HG03025 (cell line): ENCODE data around the gene TMEM132D.

Experiments used
- ATAC-seq: cut with Tn5 transposase; IDR thresholded peaks from one replicate; pipeline ENCODE4 v1.9.1; 2021; ENCODE audit warnings: mild to moderate bottlenecking, moderate library complexity; ENCODE audit not compliant: unreplicated experiment, low FRiP score

TMEM132D gene

GRCh38 chr12:129300011-129300410, 603.8 kb downstream of the TMEM132D start:
- ATAC-seq: no peak

- ATAC-seq: no peak
These were observed 604.9 kb downstream of the TMEM132D start for GRCh38 chr12:129298921-129299320.

GRCh38 chr12:129296671-129297070, 607.2 kb downstream of the TMEM132D start:
- ATAC-seq: no peak

- ATAC-seq: no peak
These were observed 609.0 kb downstream of the TMEM132D start for GRCh38 chr12:129294868-129295267.

- ATAC-seq: no peak
These were observed 624.1 kb downstream of the TMEM132D start for GRCh38 chr12:129279771-129280170.

GRCh38 chr12:129276361-129277060, 627.3 kb downstream of the TMEM132D start:
- ATAC-seq: no peak

GRCh38 chr12:129269756-129270495, 633.9 kb downstream of the TMEM132D start:
- ATAC-seq: no peak

- no peak for ATAC-seq
These were observed 645.0 kb downstream of the TMEM132D start for GRCh38 chr12:129258781-129259318.

- no peak for ATAC-seq
These were observed 646.3 kb downstream of the TMEM132D start for GRCh38 chr12:129257524-129257923.

- no peak for ATAC-seq
These were observed 657.2 kb downstream of the TMEM132D start for GRCh38 chr12:129246630-129247029.

GRCh38 chr12:129245769-129246168, 658.1 kb downstream of the TMEM132D start:
- no peak for ATAC-seq

- no peak for ATAC-seq
These were observed 662.0 kb downstream of the TMEM132D start for GRCh38 chr12:129241852-129242251.

- ATAC-seq: no peak
These were observed 665.9 kb downstream of the TMEM132D start for GRCh38 chr12:129237881-129238280.

- ATAC-seq: no peak
These were observed 669.6 kb downstream of the TMEM132D start for GRCh38 chr12:129234209-129234608.

GRCh38 chr12:129231491-129231890, 672.3 kb downstream of the TMEM132D start:
- ATAC-seq: no peak

- ATAC-seq: no peak
These were observed 672.8 kb downstream of the TMEM132D start for GRCh38 chr12:129230995-129231394.

- no peak for ATAC-seq
These were observed 677.0 kb downstream of the TMEM132D start for GRCh38 chr12:129226851-129227250.

- ATAC-seq: no peak
These were observed 677.8 kb downstream of the TMEM132D start for GRCh38 chr12:129226005-129226404.

GRCh38 chr12:129215556-129215955, 688.3 kb downstream of the TMEM132D start:
- ATAC-seq: no peak

- no peak for ATAC-seq
These were observed 690.3 kb downstream of the TMEM132D start for GRCh38 chr12:129213551-129213950.

GRCh38 chr12:129211862-129212630, 691.8 kb downstream of the TMEM132D start:
- no peak for ATAC-seq
